ENCODE measurements around the gene RAC2.
"Not testable (repeated sequence)": the region's sequence is repeated elsewhere in the genome, so short reads cannot be mapped to it uniquely, and the experiment has no call there.

The RAC2 gene

GRCh38 chr22:37254867-37255233, 10.8 kb upstream of the RAC2 start:
- no peaks in the 10 kb centered on the region for H3K9me3 ChIP-seq (ENCODE audit: control insufficient read depth, low read length)
- no peak overlapping the region for H3K27ac ChIP-seq (ENCODE audit: low read depth, low read length, severe bottlenecking)
- H3K4me3 ChIP-seq (ENCODE audit: extremely low read depth, insufficient read depth, low read length, poor library complexity, severe bottlenecking), result no peak overlapping the region
- H3K4me1 ChIP-seq (ENCODE audit: control insufficient read depth, insufficient read depth, low read length, poor library complexity, severe bottlenecking), result peaks cover 7% of the 10 kb centered on the region
- 50 to 60% methylated on average over 1 to 2 of the region's 5 CpGs for WGBS, 2 experiments (ENCODE audit: insufficient coverage in 2 of 2)
- H3K36me3 ChIP-seq (ENCODE audit: control insufficient read depth, insufficient read depth, low read length), result no peaks in the 10 kb centered on the region

DNA sequence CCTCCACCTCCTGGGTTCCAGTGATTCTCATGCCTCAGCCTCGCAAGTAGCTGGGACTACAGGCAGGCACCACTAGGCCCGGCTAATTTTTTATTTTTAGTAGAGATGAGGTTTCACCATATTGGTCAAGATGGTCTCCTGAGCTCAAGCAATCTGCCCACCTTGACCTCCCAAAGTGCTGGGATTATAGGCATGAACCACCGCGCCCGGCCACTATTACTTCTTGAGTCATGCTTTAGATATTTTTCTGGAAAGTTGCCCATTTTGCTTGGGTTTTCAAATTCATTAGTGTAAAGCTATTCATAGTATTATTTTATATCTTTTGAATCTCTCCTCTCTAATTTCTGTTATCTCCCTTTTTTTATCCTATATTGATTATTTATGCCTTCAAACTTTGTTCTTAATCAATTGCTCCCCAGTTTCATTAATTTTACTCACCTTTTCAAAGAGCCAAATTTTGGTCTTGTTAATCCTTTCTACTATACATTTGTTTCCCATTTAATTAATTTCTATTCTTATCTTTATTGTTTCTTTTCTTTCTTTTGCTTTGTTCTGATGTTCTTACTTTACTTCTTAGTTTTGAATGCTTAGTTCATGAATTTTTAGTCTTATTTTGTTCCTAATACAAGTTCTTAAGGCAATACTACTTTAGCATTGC, 10.3 kb upstream of the RAC2 start:
- H3K27ac ChIP-seq (ENCODE audit: low read depth, low read length, severe bottlenecking), result no peak overlapping the region
- H3K4me1 ChIP-seq (ENCODE audit: control insufficient read depth, insufficient read depth, low read length, poor library complexity, severe bottlenecking), result peaks cover 7% of the 10 kb centered on the region
- no peak overlapping the region for H3K4me3 ChIP-seq (ENCODE audit: extremely low read depth, insufficient read depth, low read length, poor library complexity, severe bottlenecking)
- 86% methylated on average over 1 of the region's 5 CpGs; no CpG with 5 or more reads in 1 of the 2 experiments for WGBS, 2 experiments (ENCODE audit: insufficient coverage in 2 of 2)
- H3K9me3 ChIP-seq (ENCODE audit: control insufficient read depth, low read length), result no peaks in the 10 kb centered on the region
- H3K36me3 ChIP-seq (ENCODE audit: control insufficient read depth, insufficient read depth, low read length), result no peaks in the 10 kb centered on the region

DNA sequence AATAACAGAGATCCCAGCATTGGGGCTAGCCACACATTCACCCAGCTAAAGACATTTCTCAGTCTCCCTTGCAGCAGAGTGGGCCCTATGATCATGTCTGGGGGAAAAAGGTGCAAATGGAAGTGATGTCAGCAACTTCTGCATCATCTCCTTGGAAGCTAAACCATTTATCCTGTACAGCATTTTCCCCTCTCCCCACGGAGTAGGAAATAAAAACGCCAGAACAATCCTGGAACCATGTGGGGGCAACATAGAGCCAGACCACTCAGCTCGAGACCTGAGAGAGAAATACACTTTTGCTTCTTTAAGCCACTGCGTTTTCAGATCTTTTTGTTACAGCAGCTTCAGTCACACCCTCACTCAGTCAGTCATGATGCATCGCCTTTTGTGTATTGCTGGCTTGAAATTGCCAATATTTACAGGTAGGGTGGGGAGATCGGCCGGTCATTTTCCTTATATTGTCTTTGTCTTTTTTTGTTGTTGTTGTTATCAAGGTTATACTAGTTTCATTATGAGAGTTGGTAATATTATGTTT, 9.1 kb upstream of the RAC2 start:
- Histone ChIP-seq H3K36me3 (ENCODE audit: control insufficient read depth, insufficient read depth, low read length) (no peaks in the 10 kb centered on the region), H3K9me3 (ENCODE audit: control insufficient read depth, low read length) (no peaks in the 10 kb centered on the region), H3K4me1 (ENCODE audit: control insufficient read depth, insufficient read depth, low read length, poor library complexity, severe bottlenecking) (peaks cover 3% of the 10 kb centered on the region), H3K4me3 (ENCODE audit: extremely low read depth, insufficient read depth, low read length, poor library complexity, severe bottlenecking) (no peak overlapping the region), H3K27ac (ENCODE audit: low read depth, low read length, severe bottlenecking) (no peak overlapping the region)
- WGBS, 2 experiments (ENCODE audit: insufficient coverage in 2 of 2), result 32 to 48% methylated on average over 3 to 5 of the region's 7 CpGs

DNA sequence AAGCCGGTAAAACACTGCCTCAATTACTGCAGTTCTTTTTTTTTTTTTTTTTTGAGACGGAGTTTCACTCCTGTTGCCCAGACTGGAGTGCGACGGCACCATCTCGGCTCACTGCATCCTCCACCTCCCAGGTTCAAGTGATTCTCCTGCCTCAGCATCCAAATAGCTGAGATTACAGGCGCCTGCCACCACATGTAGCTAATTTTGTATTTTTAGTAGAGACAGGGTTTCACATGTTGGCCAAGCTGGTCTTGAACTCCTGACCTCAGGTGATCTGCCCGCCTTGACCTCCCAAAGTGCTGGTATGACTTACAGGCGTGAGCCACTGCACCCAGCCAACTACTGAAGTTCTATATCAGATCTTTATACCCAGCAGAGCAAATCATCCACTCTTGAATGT, 7.8 kb upstream of the RAC2 start:
- not testable (repeated sequence) for H3K36me3 ChIP-seq (ENCODE audit: control insufficient read depth, insufficient read depth, low read length); H3K4me1 ChIP-seq (ENCODE audit: control insufficient read depth, insufficient read depth, low read length, poor library complexity, severe bottlenecking); H3K4me3 ChIP-seq (ENCODE audit: extremely low read depth, insufficient read depth, low read length, poor library complexity, severe bottlenecking); H3K27ac ChIP-seq (ENCODE audit: low read depth, low read length, severe bottlenecking); H3K9me3 ChIP-seq (ENCODE audit: control insufficient read depth, low read length)
- 81 to 95% methylated on average over 4 to 6 of the region's 8 CpGs for WGBS, 2 experiments (ENCODE audit: insufficient coverage in 2 of 2)

DNA sequence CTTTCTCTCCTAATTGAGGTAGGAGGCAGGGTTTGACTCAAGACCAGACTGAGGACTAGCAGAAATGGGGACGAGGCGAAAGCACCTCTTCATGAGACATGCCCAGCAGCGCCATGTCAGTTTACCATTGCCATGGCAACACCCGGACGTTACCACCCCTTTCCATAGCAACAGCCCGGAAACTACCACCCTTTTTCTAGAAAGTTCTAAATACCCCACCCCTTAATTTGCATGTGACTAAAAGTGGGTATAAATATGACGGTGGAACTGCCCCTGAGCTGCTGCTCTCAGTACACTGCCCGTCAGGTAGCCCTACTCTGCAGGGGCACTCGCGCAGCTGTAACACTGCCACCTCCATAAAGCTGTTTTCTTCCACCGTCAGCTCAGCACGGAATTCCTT, 5.9 kb upstream of the RAC2 start:
- H3K27ac ChIP-seq (ENCODE audit: low read depth, low read length, severe bottlenecking), result no peak overlapping the region
- no peaks in the 10 kb centered on the region for H3K36me3 ChIP-seq (ENCODE audit: control insufficient read depth, insufficient read depth, low read length)
- H3K4me3 ChIP-seq (ENCODE audit: extremely low read depth, insufficient read depth, low read length, poor library complexity, severe bottlenecking), result no peak overlapping the region
- WGBS, 2 experiments (ENCODE audit: insufficient coverage in 2 of 2), result 92 to 95% methylated on average over 6 to 8 of the region's 12 CpGs
- H3K4me1 ChIP-seq (ENCODE audit: control insufficient read depth, insufficient read depth, low read length, poor library complexity, severe bottlenecking), result peaks cover 3% of the 10 kb centered on the region
- H3K9me3 ChIP-seq (ENCODE audit: control insufficient read depth, low read length), result no peaks in the 10 kb centered on the region

DNA sequence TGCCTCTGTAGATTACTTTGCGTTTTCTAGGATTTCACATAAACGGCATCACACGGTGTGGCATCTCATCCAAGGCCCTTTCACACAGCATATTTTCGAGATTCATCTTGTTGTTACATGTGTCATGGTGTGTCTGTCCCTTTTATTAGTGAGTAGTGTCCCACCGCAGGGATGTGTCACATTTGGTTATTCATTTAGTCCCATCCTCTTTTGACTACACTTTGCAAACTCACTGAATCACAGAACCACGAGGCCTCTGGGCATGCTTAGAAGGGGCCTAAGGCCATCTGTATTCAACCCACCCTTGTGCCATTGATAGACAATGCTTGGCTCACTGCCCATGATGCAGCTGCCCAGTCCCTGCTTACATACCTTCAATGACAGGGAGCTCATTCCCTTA, 4.2 kb upstream of the RAC2 start:
- Histone ChIP-seq H3K9me3 (ENCODE audit: control insufficient read depth, low read length) (no peaks in the 10 kb centered on the region), H3K4me1 (ENCODE audit: control insufficient read depth, insufficient read depth, low read length, poor library complexity, severe bottlenecking) (peaks cover 14% of the 10 kb centered on the region), H3K36me3 (ENCODE audit: control insufficient read depth, insufficient read depth, low read length) (no peaks in the 10 kb centered on the region), H3K4me3 (ENCODE audit: extremely low read depth, insufficient read depth, low read length, poor library complexity, severe bottlenecking) (no peak overlapping the region), H3K27ac (ENCODE audit: low read depth, low read length, severe bottlenecking) (no peak overlapping the region)
- 63 to 89% methylated on average over 1 to 4 of the region's 6 CpGs for WGBS, 2 experiments (ENCODE audit: insufficient coverage in 2 of 2)

- Histone ChIP-seq H3K36me3 (ENCODE audit: control insufficient read depth, insufficient read depth, low read length) (no peaks in the 10 kb centered on the region), H3K27ac (ENCODE audit: low read depth, low read length, severe bottlenecking) (no peak overlapping the region), H3K4me3 (ENCODE audit: extremely low read depth, insufficient read depth, low read length, poor library complexity, severe bottlenecking) (no peak overlapping the region), H3K4me1 (ENCODE audit: control insufficient read depth, insufficient read depth, low read length, poor library complexity, severe bottlenecking) (peaks cover 33% of the 10 kb centered on the region), H3K9me3 (ENCODE audit: control insufficient read depth, low read length) (no peaks in the 10 kb centered on the region)
- 87% methylated on average over 3 of the region's 6 CpGs; no CpG with 5 or more reads in 1 of the 2 experiments for WGBS, 2 experiments (ENCODE audit: insufficient coverage in 2 of 2)
These were observed 1.7 kb upstream of the RAC2 start for GRCh38 chr22:37245740-37246139.

DNA sequence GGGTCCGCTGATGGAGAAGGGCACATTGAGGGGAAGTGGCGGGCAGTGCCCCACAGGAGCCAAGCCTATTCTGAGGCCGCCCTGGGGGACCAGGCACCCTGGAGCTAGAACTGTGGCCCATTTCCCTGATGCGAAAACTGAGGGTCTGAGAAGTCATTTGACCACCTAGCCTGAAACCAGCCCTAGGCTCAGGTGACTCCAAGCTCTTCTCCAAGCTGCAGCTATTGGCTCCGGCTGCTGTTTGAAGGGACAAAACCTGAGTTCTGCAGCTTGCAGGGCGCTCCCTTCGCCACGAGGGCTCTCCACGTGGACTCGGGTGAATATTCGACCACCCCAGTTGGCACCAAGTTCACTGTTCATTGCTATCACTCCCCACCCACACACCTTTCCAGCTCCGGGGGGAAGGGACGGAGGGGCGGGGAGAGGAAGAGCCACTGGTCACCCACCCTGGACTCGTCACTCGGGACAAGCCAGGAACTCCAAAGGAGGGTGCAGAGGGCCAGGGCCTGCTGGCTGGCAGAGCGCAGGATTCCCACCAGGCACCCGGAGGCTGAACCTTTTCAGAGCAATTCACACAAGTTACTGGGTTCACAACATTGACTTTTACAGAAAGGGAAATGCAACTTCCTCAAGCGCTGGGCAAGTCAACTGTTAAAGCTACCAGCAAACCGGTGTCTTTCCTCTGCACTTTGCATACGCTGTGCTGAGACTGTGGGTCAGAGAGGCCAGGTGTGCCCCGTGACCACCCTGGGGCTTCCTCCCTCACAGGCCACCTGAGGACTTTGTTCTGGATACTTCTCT, 1.1 kb upstream of the RAC2 start:
- H3K27ac ChIP-seq (ENCODE audit: low read depth, low read length, severe bottlenecking), result no peak overlapping the region
- no peaks in the 10 kb centered on the region for H3K36me3 ChIP-seq (ENCODE audit: control insufficient read depth, insufficient read depth, low read length)
- H3K4me1 ChIP-seq (ENCODE audit: control insufficient read depth, insufficient read depth, low read length, poor library complexity, severe bottlenecking), result peaks cover 33% of the 10 kb centered on the region
- WGBS, 2 experiments (ENCODE audit: insufficient coverage in 2 of 2), result 77 to 87% methylated on average over 13 to 19 of the region's 22 CpGs
- no peak overlapping the region for H3K4me3 ChIP-seq (ENCODE audit: extremely low read depth, insufficient read depth, low read length, poor library complexity, severe bottlenecking)
- no peaks in the 10 kb centered on the region for H3K9me3 ChIP-seq (ENCODE audit: control insufficient read depth, low read length)

DNA sequence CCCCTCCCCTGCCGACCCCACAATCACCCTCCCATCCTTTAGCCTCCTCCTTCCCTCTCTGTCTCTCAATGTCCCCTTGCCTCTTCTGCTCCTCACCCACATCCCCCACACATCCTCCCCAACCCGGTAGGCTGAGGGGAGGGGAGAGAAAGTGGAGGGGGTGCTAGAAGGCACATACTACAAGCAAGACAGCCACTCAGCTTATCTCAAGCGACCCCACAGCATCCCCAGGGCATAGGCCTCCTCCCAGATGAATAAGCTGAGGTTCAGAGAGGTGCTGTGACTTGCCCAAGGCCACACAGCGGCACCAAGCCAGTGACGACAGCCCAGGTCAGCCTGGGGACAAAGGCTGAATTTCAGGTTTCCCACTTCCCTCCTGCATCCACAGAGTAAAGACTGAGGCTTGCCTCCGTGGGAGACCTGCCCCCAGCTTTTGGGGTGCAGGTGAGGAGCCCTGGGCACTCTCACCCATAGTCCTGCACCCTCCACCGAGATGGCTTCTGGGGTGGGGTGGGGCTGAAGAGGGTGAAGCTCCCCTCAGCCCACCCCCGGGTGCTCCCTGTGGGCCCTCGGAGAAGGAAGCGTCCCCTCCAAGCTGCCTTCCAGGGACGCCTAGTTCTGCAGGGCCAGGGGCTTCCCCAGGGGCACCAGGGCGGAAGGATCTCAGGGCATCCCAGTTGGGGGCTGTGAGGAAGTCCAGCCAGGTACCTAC, 511 bp downstream of the RAC2 start:
- H3K36me3 ChIP-seq (ENCODE audit: control insufficient read depth, insufficient read depth, low read length), result no peaks in the 10 kb centered on the region
- H3K9me3 ChIP-seq (ENCODE audit: control insufficient read depth, low read length), result no peaks in the 10 kb centered on the region
- 89 to 95% methylated on average over 5 to 6 of the region's 12 CpGs for WGBS, 2 experiments (ENCODE audit: insufficient coverage in 2 of 2)
- peaks cover 33% of the 10 kb centered on the region for H3K4me1 ChIP-seq (ENCODE audit: control insufficient read depth, insufficient read depth, low read length, poor library complexity, severe bottlenecking)
- peak overlapping the region; percentile 11 for H3K4me3 ChIP-seq (ENCODE audit: extremely low read depth, insufficient read depth, low read length, poor library complexity, severe bottlenecking)
- H3K27ac ChIP-seq (ENCODE audit: low read depth, low read length, severe bottlenecking), result peak overlapping the region; percentile 23

DNA sequence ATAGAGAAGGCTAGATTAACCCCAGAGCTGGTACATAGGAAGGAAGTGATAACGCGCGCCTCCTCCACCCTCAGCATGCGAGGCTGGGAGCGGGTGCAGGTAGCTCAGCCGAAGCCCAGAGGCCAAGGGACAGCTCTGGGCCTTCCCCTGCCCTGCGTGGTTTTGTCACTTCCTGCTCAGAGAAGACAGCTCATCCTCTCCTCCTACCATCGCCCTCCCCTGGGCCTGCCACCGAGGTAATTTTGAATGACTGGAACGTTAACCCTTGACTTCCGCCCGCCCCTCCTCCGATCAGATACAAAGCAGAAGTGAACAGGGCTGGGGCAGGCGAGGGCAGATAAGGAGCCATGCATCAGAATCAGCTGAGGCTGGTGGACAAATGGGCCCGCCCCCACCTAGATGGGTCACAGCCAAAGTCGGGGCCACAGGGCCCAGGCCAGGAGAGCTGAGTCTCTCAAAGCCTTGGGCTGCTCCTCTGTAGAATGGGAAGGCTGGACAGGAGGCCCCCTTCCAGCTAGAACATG, 1.6 kb downstream of the RAC2 start:
- H3K9me3 ChIP-seq (ENCODE audit: control insufficient read depth, low read length), result no peaks in the 10 kb centered on the region
- H3K36me3 ChIP-seq (ENCODE audit: control insufficient read depth, insufficient read depth, low read length), result no peaks in the 10 kb centered on the region
- peaks cover 37% of the 10 kb centered on the region for H3K4me1 ChIP-seq (ENCODE audit: control insufficient read depth, insufficient read depth, low read length, poor library complexity, severe bottlenecking)
- H3K27ac ChIP-seq (ENCODE audit: low read depth, low read length, severe bottlenecking), result peak overlapping the region; percentile 66
- H3K4me3 ChIP-seq (ENCODE audit: extremely low read depth, insufficient read depth, low read length, poor library complexity, severe bottlenecking), result no peak overlapping the region
- 50 to 63% methylated on average over 13 to 14 of the region's 16 CpGs for whole genome bisulfite sequencing, 2 experiments (ENCODE audit: insufficient coverage in 2 of 2)

Measured in mesodermal cell (in vitro differentiated cells).